ENCODE results near the gene SLF2. TPM values are rescaled to one million over a fixed set of nuclear protein-coding genes. Genes with fewer than 3 reads are reported as not detected.

The SLF2 gene, protein sequence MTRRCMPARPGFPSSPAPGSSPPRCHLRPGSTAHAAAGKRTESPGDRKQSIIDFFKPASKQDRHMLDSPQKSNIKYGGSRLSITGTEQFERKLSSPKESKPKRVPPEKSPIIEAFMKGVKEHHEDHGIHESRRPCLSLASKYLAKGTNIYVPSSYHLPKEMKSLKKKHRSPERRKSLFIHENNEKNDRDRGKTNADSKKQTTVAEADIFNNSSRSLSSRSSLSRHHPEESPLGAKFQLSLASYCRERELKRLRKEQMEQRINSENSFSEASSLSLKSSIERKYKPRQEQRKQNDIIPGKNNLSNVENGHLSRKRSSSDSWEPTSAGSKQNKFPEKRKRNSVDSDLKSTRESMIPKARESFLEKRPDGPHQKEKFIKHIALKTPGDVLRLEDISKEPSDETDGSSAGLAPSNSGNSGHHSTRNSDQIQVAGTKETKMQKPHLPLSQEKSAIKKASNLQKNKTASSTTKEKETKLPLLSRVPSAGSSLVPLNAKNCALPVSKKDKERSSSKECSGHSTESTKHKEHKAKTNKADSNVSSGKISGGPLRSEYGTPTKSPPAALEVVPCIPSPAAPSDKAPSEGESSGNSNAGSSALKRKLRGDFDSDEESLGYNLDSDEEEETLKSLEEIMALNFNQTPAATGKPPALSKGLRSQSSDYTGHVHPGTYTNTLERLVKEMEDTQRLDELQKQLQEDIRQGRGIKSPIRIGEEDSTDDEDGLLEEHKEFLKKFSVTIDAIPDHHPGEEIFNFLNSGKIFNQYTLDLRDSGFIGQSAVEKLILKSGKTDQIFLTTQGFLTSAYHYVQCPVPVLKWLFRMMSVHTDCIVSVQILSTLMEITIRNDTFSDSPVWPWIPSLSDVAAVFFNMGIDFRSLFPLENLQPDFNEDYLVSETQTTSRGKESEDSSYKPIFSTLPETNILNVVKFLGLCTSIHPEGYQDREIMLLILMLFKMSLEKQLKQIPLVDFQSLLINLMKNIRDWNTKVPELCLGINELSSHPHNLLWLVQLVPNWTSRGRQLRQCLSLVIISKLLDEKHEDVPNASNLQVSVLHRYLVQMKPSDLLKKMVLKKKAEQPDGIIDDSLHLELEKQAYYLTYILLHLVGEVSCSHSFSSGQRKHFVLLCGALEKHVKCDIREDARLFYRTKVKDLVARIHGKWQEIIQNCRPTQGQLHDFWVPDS
- total RNA-seq: 17.7 and 28.2 TPM in 2 replicates

DNA sequence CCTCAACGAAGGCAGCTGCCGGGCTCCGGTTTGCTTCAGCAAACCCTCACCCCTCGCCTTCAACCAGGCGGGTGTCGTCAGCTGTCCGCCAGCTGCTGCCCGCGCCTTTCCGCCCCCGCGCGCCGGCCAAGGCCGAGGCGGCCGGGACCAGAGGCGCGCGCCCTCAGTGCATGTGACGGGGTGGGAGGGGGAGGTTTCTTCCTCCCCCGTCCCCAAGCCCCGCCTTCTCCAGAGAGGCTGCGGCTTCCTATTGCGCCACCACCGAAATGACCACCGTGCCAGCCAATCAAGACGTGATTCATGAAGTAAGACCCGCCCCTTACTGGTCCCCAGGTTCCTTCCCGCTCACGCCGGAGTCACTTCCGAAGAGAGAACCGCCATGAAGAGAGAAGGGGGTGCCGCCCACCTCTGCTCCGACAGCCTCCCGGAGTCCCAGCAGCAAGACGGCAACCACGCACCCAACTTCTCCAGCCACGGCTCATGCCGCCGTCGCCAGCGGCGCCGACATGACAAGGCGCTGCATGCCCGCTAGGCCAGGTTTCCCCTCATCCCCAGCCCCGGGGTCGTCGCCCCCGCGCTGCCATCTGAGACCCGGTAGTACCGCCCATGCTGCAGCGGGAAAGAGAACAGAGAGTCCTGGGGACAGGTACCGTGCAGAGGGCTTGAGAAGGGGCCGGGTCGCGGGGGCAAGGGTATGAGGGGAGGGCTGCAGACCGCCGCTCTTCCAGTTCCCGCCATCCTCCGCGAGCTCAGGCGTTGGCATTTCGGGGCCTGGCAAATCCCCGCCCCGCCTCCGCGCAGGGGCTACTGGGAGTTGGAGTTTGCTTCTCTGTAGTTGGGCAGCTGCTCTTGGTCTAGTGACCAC lies at the start of gene SLF2:
SLF2 (plus strand) TSS at position 359 of the 865 bp plus-strand sequence; CDS start at position 507, 148 bp downstream.

GRCh38 chr10:100969187-100970075 lies 56.7 kb downstream of the SLF2 start, which contains the start of gene SEMA4G:
TSS of gene SEMA4G (plus strand) at chr10:100969504. CDS start at chr10:100972913, 3,409 bp downstream.

DNA sequence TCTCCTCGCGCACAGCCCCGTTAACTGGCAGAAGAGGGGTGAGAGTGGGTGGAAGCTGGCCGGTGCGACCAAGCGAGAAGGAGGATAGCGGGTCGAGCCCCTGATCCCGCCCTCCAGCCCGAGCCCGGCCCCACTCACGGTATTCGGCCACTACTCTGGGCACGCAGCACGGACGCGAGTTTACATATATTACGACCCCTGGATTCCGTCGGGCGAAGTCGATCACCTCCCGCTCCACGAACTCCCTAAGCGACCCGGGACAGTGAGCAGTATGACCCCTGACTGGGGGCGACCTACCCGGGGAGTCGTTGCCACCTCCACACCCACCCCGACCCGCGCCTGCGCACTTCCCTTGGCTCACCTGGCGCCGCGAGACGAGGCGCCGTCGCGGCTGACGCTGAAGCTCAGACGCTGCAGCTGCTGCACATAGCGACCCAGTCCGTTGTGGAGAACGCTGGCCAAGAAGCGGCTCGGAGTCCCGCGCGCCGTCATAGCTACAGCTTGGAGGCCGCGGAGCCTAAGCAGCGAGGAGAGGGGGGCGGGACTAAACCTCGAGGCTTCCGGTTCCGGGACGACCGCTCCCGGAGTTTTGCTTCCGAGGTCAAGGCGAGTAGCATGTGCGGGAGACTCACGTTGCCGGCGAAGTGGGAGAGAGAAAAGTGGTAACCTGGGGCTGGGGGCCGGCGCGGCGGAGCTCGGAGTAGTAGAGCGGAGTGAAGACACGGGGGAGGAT lies 74.4 kb downstream of the SLF2 start, which contains the start of the genes MRPL43 and TWNK:
MRPL43 (minus strand) TSS at position 546 of the 733 bp plus-strand sequence; CDS start at position 492, 54 bp downstream.
TWNK (plus strand) TSS at position 592 of the 733 bp plus-strand sequence. CDS start 668 bp downstream, outside the sequence.

DNA sequence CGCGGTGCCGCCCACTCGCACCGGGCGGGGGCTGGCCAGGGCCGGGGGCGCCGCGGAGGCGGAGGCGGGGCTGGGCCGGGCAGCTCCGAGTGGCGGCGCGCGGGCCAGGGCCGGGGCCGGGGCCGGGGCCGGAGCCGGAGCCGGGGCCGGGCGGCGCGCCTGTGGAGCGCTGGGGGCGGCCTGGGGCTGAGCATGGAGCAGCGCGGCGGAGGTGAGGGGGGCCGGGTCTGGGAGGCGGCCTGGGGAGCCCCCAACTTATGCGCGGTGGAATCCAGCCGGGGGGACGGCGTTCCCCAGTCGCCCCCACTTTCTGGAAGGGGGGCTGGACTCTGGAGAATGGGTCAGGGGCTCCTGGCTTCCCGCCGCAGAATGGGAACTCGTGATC lies 87.0 kb downstream of the SLF2 start, which contains the start of gene LZTS2:
LZTS2 (plus strand) TSS at position 67 of the 385 bp plus-strand sequence. CDS start 2,731 bp downstream, outside the sequence.

Other genes starting within 250 kb of the SLF2 start
- gene PAX2, start 167.4 kb upstream of the SLF2 start, total RNA-seq: not detected in 2 replicates
- 0.43 and 1.6 TPM in 2 replicates for gene SEMA4G, start 56.5 kb downstream of the SLF2 start, total RNA-seq
- 58.2 and 62.7 TPM in 2 replicates for gene MRPL43, start 74.5 kb downstream of the SLF2 start, total RNA-seq
- 3.0 and 5.4 TPM in 2 replicates for gene TWNK, start 74.6 kb downstream of the SLF2 start, total RNA-seq
- gene LZTS2, start 86.8 kb downstream of the SLF2 start, total RNA-seq: 62.7 and 74.9 TPM in 2 replicates
- 1.8 and 2.0 TPM in 2 replicates for gene PDZD7, start 118.2 kb downstream of the SLF2 start, total RNA-seq
- 63.2 and 77.9 TPM in 2 replicates for gene SFXN3, start 118.3 kb downstream of the SLF2 start, total RNA-seq
- gene KAZALD1, start 149.0 kb downstream of the SLF2 start, total RNA-seq: 84.3 and 155 TPM in 2 replicates
- gene TLX1, start 218.3 kb downstream of the SLF2 start, total RNA-seq: not detected in 2 replicates

All from bronchial smooth muscle cell (primary cell).